ENCODE data around the gene CFAP74.

DNA sequence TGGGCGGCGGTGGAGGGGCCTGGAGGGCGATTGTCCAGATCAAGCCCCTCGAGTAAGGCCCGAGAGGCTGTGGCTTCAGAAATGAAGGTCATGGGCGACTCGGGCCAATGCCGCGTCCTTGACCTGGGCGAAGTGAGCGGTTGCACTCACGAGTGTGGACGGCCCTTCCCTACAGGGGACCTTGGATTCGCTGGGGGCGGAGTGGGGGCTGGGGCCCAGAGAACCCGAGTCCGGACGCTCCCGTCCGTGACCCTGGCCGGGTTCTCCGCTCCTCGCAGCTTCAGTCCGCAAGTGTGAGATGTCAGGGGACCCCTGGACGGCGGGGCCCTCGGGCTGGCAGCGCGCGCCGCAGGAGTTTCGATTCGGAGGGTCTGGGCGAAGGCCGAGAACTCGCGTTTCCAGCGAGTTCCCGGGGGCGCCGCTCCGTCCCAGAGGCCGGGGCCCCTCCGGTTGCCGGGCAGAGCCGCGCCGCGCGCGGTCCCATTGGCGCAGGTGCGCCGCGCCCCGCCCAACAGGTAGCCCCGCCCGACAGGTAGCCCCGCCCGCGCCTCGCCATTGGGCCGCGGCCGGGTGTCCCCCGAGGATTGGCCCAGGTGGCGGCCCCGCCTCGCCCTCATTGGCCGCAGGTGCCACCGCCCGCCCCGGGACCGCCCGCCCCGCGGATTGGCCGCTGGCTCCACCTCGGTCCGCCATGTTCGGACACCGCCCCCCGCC, 46.3 kb upstream of the CFAP74 start, which contains the start of gene PRKCZ:
- TF ChIP-seq, protein P1, sequence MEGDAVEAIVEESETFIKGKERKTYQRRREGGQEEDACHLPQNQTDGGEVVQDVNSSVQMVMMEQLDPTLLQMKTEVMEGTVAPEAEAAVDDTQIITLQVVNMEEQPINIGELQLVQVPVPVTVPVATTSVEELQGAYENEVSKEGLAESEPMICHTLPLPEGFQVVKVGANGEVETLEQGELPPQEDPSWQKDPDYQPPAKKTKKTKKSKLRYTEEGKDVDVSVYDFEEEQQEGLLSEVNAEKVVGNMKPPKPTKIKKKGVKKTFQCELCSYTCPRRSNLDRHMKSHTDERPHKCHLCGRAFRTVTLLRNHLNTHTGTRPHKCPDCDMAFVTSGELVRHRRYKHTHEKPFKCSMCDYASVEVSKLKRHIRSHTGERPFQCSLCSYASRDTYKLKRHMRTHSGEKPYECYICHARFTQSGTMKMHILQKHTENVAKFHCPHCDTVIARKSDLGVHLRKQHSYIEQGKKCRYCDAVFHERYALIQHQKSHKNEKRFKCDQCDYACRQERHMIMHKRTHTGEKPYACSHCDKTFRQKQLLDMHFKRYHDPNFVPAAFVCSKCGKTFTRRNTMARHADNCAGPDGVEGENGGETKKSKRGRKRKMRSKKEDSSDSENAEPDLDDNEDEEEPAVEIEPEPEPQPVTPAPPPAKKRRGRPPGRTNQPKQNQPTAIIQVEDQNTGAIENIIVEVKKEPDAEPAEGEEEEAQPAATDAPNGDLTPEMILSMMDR (tag by site-specific recombination; IDR thresholded peaks at IDR 0.05): no peak; the same call in 1 of the 2 replicates
- no peak for TF ChIP-seq ZNF530 (tag by site-specific recombination; IDR thresholded peaks at IDR 0.05; ENCODE audit: low read depth)
- TF ChIP-seq, protein P2, sequence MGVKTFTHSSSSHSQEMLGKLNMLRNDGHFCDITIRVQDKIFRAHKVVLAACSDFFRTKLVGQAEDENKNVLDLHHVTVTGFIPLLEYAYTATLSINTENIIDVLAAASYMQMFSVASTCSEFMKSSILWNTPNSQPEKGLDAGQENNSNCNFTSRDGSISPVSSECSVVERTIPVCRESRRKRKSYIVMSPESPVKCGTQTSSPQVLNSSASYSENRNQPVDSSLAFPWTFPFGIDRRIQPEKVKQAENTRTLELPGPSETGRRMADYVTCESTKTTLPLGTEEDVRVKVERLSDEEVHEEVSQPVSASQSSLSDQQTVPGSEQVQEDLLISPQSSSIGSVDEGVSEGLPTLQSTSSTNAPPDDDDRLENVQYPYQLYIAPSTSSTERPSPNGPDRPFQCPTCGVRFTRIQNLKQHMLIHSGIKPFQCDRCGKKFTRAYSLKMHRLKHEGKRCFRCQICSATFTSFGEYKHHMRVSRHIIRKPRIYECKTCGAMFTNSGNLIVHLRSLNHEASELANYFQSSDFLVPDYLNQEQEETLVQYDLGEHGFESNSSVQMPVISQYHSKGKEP (tag by site-specific recombination; IDR thresholded peaks at IDR 0.05): no peak
- TF ChIP-seq ZXDB (tag by site-specific recombination; IDR thresholded peaks at IDR 0.05): peak; percentile 36; the same call in 1 of the 2 replicates
- no peak for TF ChIP-seq ZNF544 (tag by site-specific recombination; IDR thresholded peaks at IDR 0.05)
